ENCODE results near the gene ZNF426. TPM values are rescaled to one million over a fixed set of nuclear protein-coding genes. Genes with fewer than 3 reads are reported as not detected.

The ZNF426 gene
- total and polyA plus RNA-seq, 2 donors (not counting 1 experiment from before 2014, with no cell fraction given) = 2.7 to 22.3 TPM

DNA sequence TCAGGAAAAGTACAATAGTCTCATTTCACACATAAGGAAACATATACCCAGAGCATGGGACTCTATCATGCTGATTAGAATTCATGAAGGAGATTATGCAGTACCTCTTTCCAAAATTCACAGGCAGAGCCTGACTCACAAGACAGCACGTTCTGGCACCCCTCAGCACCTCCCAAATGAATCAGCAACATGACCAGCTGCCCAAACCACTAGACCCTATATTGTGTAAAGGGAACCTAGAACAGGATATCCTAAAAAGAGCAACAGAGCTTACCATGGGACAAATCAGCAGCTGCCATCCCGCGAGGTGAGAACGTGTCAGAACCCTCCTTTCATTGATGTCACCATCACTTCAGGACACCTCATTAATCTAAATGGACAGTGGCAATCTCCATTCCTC, 2.5 kb downstream of the ZNF426 start:
- H2AFZ ChIP-seq (ENCODE audit: insufficient read depth, low read depth, low read length, poor library complexity, severe bottlenecking) = no peak overlapping the region
- TF ChIP-seq EZH2 (IDR thresholded peaks at IDR 0.05; ENCODE audit: borderline replicate concordance, insufficient read depth, low read depth, low read length, poor library complexity, severe bottlenecking) = no peak
- TF ChIP-seq, protein P1, sequence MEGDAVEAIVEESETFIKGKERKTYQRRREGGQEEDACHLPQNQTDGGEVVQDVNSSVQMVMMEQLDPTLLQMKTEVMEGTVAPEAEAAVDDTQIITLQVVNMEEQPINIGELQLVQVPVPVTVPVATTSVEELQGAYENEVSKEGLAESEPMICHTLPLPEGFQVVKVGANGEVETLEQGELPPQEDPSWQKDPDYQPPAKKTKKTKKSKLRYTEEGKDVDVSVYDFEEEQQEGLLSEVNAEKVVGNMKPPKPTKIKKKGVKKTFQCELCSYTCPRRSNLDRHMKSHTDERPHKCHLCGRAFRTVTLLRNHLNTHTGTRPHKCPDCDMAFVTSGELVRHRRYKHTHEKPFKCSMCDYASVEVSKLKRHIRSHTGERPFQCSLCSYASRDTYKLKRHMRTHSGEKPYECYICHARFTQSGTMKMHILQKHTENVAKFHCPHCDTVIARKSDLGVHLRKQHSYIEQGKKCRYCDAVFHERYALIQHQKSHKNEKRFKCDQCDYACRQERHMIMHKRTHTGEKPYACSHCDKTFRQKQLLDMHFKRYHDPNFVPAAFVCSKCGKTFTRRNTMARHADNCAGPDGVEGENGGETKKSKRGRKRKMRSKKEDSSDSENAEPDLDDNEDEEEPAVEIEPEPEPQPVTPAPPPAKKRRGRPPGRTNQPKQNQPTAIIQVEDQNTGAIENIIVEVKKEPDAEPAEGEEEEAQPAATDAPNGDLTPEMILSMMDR (IDR thresholded peaks at IDR 0.05) = no peak
- WGBS (ENCODE audit: insufficient coverage) = no CpG with 5 or more reads among the region's 4 CpGs
- H3K27ac ChIP-seq (ENCODE audit: low read length in 2 of 2) = no peak overlapping the region
- H4K20me1 ChIP-seq (ENCODE audit: control insufficient read depth, insufficient read depth, low read length, poor library complexity, severe bottlenecking) = no peaks in the 10 kb centered on the region
- Mint-ChIP-seq H3K4me1 (peaks cover 25% of the 10 kb centered on the region), H3K4me3 (no peak overlapping the region), H3K27me3 (no peaks in the 10 kb centered on the region), H3K9me3 (ENCODE audit: insufficient read depth) (peaks cover 9% of the 10 kb centered on the region), H3K27ac (no peak overlapping the region)
- H3K79me2 ChIP-seq (ENCODE audit: control insufficient read depth, insufficient read depth, low read length) = peaks cover 16% of the 10 kb centered on the region
- intact Hi-C loops (cut with micrococcal nuclease) = loop anchor here (5.0 kb wide), 1 partner anchor 214 kb away; the partner anchor contains the start of gene ZNF559
- peaks cover 7 to 11% of the 10 kb centered on the region in 2 donors for H3K4me1 ChIP-seq (ENCODE audit: control insufficient read depth in 2 of 2, insufficient read depth in 2 of 2, low read length in 2 of 2)
- H3K9me3 ChIP-seq (ENCODE audit: control extremely low read depth in 1 of 3, control insufficient read depth in 2 of 3, insufficient read depth in 1 of 3, low read length in 2 of 3) = peaks cover 7 to 31% (median 11%) of the 10 kb centered on the region in 3 donors
- ChIA-PET POLR2A (no interaction called here), CTCF (no interaction called here)
- no peak overlapping the region for H3K4me2 ChIP-seq (replicated peaks; ENCODE audit: low read depth, low read length, poor library complexity, severe bottlenecking)
- DNase-seq = no peak
- no peak for ATAC-seq (ENCODE audit: low read depth)
- no peak overlapping the region for H3K9ac ChIP-seq (ENCODE audit: low read length)
- peaks cover 26 to 47% of the 10 kb centered on the region in 2 experiments for H3K36me3 ChIP-seq (replicated peaks in 1 of 2; ENCODE audit: control extremely low read depth in 1 of 2, control insufficient read depth in 1 of 2, extremely low read depth in 1 of 2, insufficient read depth in 2 of 2, low read length in 1 of 2)
- no peak overlapping the region for H3K4me3 ChIP-seq (ENCODE audit: control extremely low read depth in 1 of 5, extremely low read depth in 1 of 5, insufficient read depth in 1 of 5, low read depth in 2 of 5, low read length in 4 of 5)
- H3K27me3 ChIP-seq (replicated peaks in 1 of 4; ENCODE audit: control extremely low read depth in 1 of 4, control insufficient read depth in 3 of 4, insufficient read depth in 4 of 4, low read length in 3 of 4) = no peaks in the 10 kb centered on the region

- no peaks in the 10 kb centered on the region for H4K20me1 ChIP-seq (ENCODE audit: control insufficient read depth, insufficient read depth, low read length, poor library complexity, severe bottlenecking)
- peaks cover 49 to 75% of the 10 kb centered on the region in 2 experiments for H3K36me3 ChIP-seq (replicated peaks in 1 of 2; ENCODE audit: control extremely low read depth in 1 of 2, control insufficient read depth in 1 of 2, extremely low read depth in 1 of 2, insufficient read depth in 2 of 2, low read length in 1 of 2)
- H3K4me1 ChIP-seq (ENCODE audit: control insufficient read depth in 2 of 2, insufficient read depth in 2 of 2, low read length in 2 of 2) = no peaks in the 10 kb centered on the region
- H3K4me3 ChIP-seq (ENCODE audit: control extremely low read depth in 1 of 5, extremely low read depth in 1 of 5, insufficient read depth in 1 of 5, low read depth in 2 of 5, low read length in 4 of 5) = no peak overlapping the region
- WGBS (ENCODE audit: insufficient coverage) = 88% methylated on average over 1 of the region's 4 CpGs
- no peaks in the 10 kb centered on the region for H3K79me2 ChIP-seq (ENCODE audit: control insufficient read depth, insufficient read depth, low read length)
- Mint-ChIP-seq H3K4me3 (no peak overlapping the region), H3K27me3 (no peaks in the 10 kb centered on the region), H3K4me1 (peaks cover 4% of the 10 kb centered on the region), H3K9me3 (ENCODE audit: insufficient read depth) (peaks cover 11% of the 10 kb centered on the region), H3K27ac (no peak overlapping the region)
- H3K9ac ChIP-seq (ENCODE audit: low read length) = no peak overlapping the region
- TF ChIP-seq EZH2 (IDR thresholded peaks at IDR 0.05; ENCODE audit: borderline replicate concordance, insufficient read depth, low read depth, low read length, poor library complexity, severe bottlenecking) = no peak
- TF ChIP-seq, protein P1 (IDR thresholded peaks at IDR 0.05) = no peak
- H3K27me3 ChIP-seq (replicated peaks in 1 of 4; ENCODE audit: control extremely low read depth in 1 of 4, control insufficient read depth in 3 of 4, insufficient read depth in 4 of 4, low read length in 3 of 4) = no peaks in the 10 kb centered on the region
- H3K27ac ChIP-seq (ENCODE audit: low read length in 2 of 2) = no peak overlapping the region
- H2AFZ ChIP-seq (ENCODE audit: insufficient read depth, low read depth, low read length, poor library complexity, severe bottlenecking) = no peak overlapping the region
- DNase-seq (no peak), ATAC-seq (ENCODE audit: low read depth) (no peak)
- ChIA-PET CTCF (no interaction called here), POLR2A (no interaction called here)
- intact Hi-C loops (cut with micrococcal nuclease) = no loop called here
- peaks cover 28 to 49% (median 37%) of the 10 kb centered on the region in 3 donors for H3K9me3 ChIP-seq (ENCODE audit: control extremely low read depth in 1 of 3, control insufficient read depth in 2 of 3, insufficient read depth in 1 of 3, low read length in 2 of 3)
- no peak overlapping the region for H3K4me2 ChIP-seq (replicated peaks; ENCODE audit: low read depth, low read length, poor library complexity, severe bottlenecking)
Measured at GRCh38 chr19:9531933-9532332, 6.5 kb downstream of the ZNF426 start.
